IMR-90 (cell line): ENCODE measurements around the gene VAC14.

Experiments
- BHLHE40 ChIP-seq: fragments of 150-350 bp; IDR thresholded peaks from 2 replicates; pipeline ENCODE4 v1.6.1; 2016; ENCODE audit warnings: mild to moderate bottlenecking, low read depth, low read length
- CEBPB ChIP-seq: IDR thresholded peaks from 2 replicates; pipeline ENCODE4 v1.6.1; 2012; ENCODE audit warnings: low read depth, low read length, improper control_type of control experiment
- CTCF ChIP-seq: conservative IDR thresholded peaks from 2 replicates; pipeline ENCODE4 v1.5.1; 2012; ENCODE audit warnings: mild to moderate bottlenecking, low read depth, low read length, improper control_type of control experiment
- FOS ChIP-seq: fragments of 150-350 bp; IDR thresholded peaks from 2 replicates; pipeline ENCODE4 v1.6.1; 2016; ENCODE audit warnings: low read depth, low read length
- MXI1 ChIP-seq: IDR thresholded peaks from 2 replicates; pipeline ENCODE4 v1.6.1; 2012; ENCODE audit warnings: low read depth, mild to moderate bottlenecking, low read length, moderate library complexity, borderline replicate concordance
- NFE2L2 ChIP-seq: fragments of 150-350 bp; IDR thresholded peaks from 2 replicates; pipeline ENCODE4 v1.6.1; 2016; ENCODE audit warnings: low read depth, mild to moderate bottlenecking, low read length
- POLR2A ChIP-seq: IDR thresholded peaks from 2 replicates; pipeline ENCODE4 v1.6.1; 2012; ENCODE audit warnings: mild to moderate bottlenecking, low read depth, low read length
- RAD21 ChIP-seq: IDR thresholded peaks from 2 replicates; pipeline ENCODE4 v1.6.1; 2012; ENCODE audit warnings: low read length, improper control_type of control experiment
- SMC3 ChIP-seq: fragments of 150-350 bp; IDR thresholded peaks from 2 replicates; pipeline ENCODE4 v1.6.1; 2016; ENCODE audit warnings: low read depth, mild to moderate bottlenecking, antibody characterized with exemption, low read length, moderate library complexity
- USF2 ChIP-seq: fragments of 150-350 bp; IDR thresholded peaks from 2 replicates; pipeline ENCODE4 v1.6.1; 2017; ENCODE audit warnings: mild to moderate bottlenecking, antibody characterized with exemption, low read length, low read depth

GRCh38 chr16:70706948-70707465, 94.0 kb downstream of the VAC14 start:
- TF ChIP-seq POLR2A = no peak
- TF ChIP-seq SMC3 = no peak
- no peak for TF ChIP-seq CTCF
- TF ChIP-seq USF2 = no peak
- TF ChIP-seq MXI1 = no peak
- no peak for TF ChIP-seq RAD21
- peak; percentile 59; the same call in 1 of the 2 replicates for TF ChIP-seq FOS
- TF ChIP-seq BHLHE40 = peak; percentile 16; the same call in 1 of the 2 replicates
- no peak for TF ChIP-seq CEBPB
- no peak for TF ChIP-seq NFE2L2
